GM18520 (cell line): ENCODE results near the gene SPINK13.
"Not testable (repeated sequence)": the region's sequence is repeated elsewhere in the genome, so short reads cannot be mapped to it uniquely, and the experiment has no call there.

Source experiments
- ATAC-seq: cut with Tn5 transposase; IDR thresholded peaks from one replicate; pipeline ENCODE4 v1.9.1; 2021; ENCODE audit not compliant: unreplicated experiment

SPINK13 gene

GRCh38 chr5:148268566-148268965 lies at the start of gene SPINK13:
TSS of gene SPINK13 (plus strand) at chr5:148268794. CDS start at chr5:148270073, 1,279 bp downstream.
- no peak for ATAC-seq

- no peak for ATAC-seq
These were observed 47.1 kb upstream of the SPINK13 start for GRCh38 chr5:148221508-148221907.

- ATAC-seq = no peak
These were observed 44.4 kb upstream of the SPINK13 start for GRCh38 chr5:148224117-148224742.

GRCh38 chr5:148228392-148228984 lies 40.1 kb upstream of the SPINK13 start:
- ATAC-seq = no peak

- ATAC-seq = no peak
These were observed 38.8 kb upstream of the SPINK13 start for GRCh38 chr5:148229840-148230239.

GRCh38 chr5:148230240-148230639 lies 38.4 kb upstream of the SPINK13 start:
- ATAC-seq = no peak

- ATAC-seq = no peak
These were observed 30.7 kb upstream of the SPINK13 start for GRCh38 chr5:148237785-148238417.

GRCh38 chr5:148238418-148238794 lies 30.2 kb upstream of the SPINK13 start, which contains the start of gene MARCOL:
TSS of gene MARCOL (plus strand) at chr5:148238525. CDS start at chr5:148238598, 73 bp downstream.
- ATAC-seq = no peak

GRCh38 chr5:148248894-148249293 lies 19.7 kb upstream of the SPINK13 start:
- ATAC-seq = no peak

- no peak for ATAC-seq
These were observed 13.1 kb upstream of the SPINK13 start for GRCh38 chr5:148255456-148255855.

- ATAC-seq = no peak
These were observed 9.3 kb upstream of the SPINK13 start for GRCh38 chr5:148259288-148259687.

- ATAC-seq = no peak
These were observed 7.4 kb upstream of the SPINK13 start for GRCh38 chr5:148261221-148261620.

GRCh38 chr5:148267962-148268361 lies 632 bp upstream of the SPINK13 start:
- ATAC-seq = no peak

- ATAC-seq = not testable (repeated sequence)
These were observed 6.5 kb downstream of the SPINK13 start for GRCh38 chr5:148275129-148275528.

- ATAC-seq = not testable (repeated sequence)
These were observed 12.3 kb downstream of the SPINK13 start for GRCh38 chr5:148280893-148281292.

- ATAC-seq = not testable (repeated sequence)
These were observed 12.7 kb downstream of the SPINK13 start for GRCh38 chr5:148281336-148281735.

- no peak for ATAC-seq
These were observed 21.9 kb downstream of the SPINK13 start for GRCh38 chr5:148290271-148291195.

GRCh38 chr5:148297731-148298130 lies 29.1 kb downstream of the SPINK13 start:
- ATAC-seq = no peak

- ATAC-seq = no peak
These were observed 37.9 kb downstream of the SPINK13 start for GRCh38 chr5:148306446-148306845.

- no peak for ATAC-seq
These were observed 40.4 kb downstream of the SPINK13 start for GRCh38 chr5:148309019-148309418.

GRCh38 chr5:148309746-148310145 lies 41.2 kb downstream of the SPINK13 start:
- no peak for ATAC-seq
